NCI-H146 treated with DMSO at 0.1 percent for 48 hours (cell line): Measurements from ENCODE around the gene FHL1.
A peak's percentile ranks its signal among the peaks of the same experiment; 100 is the strongest.
"Not testable (repeated sequence)": the region's sequence is repeated elsewhere in the genome, so short reads cannot be mapped to it uniquely, and the experiment has no call there.

Experiments
- DNase-seq: peaks from one replicate; lab custom pipeline; 2025; ENCODE audit not compliant: unreplicated experiment; lab: John Stamatoyannopoulos, UW

Gene FHL1

DNA sequence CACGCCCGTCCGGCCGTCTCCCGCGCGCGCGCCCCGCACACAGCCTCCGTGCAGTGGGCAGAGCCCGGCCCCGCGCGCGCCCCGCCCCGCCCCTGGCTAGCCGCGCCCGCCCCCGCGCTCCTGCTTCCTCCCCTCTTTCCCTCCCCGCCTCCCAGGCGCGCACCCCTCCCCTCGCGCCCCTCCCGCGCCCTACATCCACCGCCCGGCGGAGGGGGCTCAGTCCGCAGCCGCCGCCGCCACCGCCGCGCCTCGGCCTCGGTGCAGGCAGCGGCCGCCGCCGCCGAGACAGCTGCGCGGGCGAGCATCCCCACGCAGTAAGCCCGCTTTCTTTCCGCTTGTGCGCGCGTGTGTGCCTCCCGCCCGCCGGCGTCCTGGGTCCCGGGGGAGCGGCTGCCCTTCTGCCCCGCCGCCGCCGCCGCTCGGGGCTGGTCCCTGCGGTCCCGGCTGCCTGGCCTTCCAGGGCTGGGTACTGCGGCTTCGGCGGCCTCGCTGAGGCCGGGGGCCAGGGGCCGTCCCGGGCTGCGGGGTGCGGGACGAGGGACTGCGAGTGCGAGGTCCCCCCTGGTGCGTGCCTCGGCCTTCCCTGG lies at the start of gene FHL1:
TSS of gene FHL1 (plus strand) at position 219 of the 587 bp plus-strand sequence.
- DNase-seq = peak; percentile 5

- no peak for DNase-seq
Observed at GRCh38 chrX:136097871-136098805, 49.2 kb upstream of the FHL1 start.

DNA sequence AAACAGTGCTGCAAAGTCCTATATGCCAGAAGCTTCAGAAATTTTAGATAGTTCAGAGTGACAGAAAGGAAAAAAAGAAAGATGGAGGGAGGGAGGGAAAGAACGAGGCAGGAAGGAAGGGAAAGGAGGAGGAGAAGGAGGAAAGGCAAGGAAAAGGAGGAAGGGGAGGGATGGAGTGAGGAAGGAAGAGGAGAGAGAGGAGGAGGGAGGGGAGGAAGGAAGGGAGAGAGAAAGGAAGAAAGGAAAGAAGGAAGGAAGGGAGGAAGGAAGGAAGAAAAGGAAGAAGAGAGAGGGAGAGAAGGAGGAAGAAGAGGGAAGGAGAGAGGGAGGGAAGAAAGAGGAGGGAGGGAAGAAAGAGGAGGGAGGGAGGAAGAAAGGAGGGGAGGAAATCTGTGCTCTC lies 42.4 kb upstream of the FHL1 start:
- DNase-seq = no peak

DNA sequence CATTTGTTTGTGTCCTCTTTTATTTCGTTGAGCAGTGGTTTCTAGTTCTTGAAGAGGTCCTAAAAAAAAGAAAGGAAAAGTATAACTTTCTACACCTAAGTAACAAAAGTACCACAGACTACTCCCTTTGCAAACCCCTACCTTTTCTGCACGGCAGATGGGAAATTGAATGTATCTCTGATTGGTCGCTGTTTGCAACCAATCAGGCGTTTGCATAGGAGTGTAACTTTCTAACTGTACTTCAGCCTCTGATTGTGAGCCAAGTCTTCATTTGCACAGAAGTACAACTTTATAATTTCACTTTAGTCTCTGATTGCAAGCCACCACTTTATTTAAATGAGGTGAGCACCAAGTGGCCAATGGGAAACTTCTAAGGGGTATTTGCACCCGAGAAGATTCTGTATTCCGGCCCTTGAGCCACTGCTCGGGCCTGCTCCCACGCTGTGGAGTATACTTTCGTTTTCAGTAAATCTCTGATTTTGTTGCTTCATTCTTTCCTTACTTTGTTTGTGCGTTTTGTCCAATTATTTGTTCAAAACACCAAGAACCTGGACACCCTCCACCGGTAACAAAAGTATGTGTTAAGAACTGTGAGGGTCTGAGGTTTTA lies 40.3 kb upstream of the FHL1 start:
- DNase-seq = no peak

GRCh38 chrX:136108905-136109304 lies 38.4 kb upstream of the FHL1 start:
- DNase-seq = not testable (repeated sequence)

- DNase-seq = no peak
Observed at GRCh38 chrX:136112286-136112685, 35.0 kb upstream of the FHL1 start.

DNA sequence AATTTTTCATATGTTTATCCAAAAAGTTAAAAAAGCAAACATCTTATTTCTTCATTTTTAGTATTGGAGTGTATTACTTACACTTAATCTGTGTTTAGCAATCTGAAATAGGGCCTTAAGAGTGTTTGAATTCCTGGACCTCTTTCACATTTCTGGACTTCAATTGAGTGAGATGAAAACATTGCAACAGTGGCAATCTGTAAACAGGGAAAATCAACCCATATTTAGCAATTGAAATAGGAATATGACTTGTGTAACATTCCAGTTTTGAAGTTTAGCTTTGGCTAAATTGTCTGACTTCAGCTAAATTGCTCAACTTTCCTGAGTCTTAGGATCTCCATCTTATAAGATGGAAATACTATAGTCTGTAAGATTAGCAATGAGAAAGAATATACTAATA lies 34.6 kb upstream of the FHL1 start:
- no peak for DNase-seq

DNA sequence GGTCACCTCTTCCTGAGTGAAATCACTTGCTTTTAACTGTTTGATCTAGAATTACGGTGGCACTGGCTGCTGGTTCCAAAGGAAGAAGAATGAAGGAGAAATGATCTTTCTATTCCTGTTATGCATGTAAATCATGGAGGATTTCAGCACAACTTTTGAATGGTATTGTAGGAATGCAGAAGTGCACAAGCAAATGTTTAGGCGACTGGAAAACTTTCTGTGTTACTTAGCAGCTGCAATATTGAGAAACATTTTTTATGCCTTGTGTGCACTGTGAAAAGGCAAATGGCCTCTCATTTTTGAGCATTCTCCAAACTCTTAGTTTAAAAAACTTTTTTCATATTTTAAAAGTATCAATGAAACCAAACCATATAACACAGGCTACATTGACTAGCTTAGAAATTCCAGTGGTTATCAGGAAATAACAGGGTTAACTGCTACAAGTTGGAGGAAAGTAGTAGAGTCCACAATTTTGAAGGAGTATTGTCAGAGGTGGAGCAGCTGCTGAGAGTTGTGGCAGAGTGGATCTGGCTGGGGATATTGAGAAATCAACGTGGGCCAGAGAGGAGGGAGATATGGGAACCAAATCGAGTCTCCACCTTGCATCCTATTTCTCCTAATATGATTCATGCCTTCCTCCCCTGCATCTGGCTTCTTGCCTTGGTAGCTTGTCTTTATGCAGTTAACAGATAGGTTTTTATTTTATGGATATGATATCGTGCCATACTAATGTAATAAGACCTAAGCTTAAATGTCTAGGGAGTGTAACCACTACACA lies 32.0 kb upstream of the FHL1 start:
- DNase-seq = no peak

- DNase-seq = no peak
Observed at GRCh38 chrX:136115904-136116297, 31.4 kb upstream of the FHL1 start.

GRCh38 chrX:136121788-136122187 lies 25.5 kb upstream of the FHL1 start:
- DNase-seq = no peak

GRCh38 chrX:136122207-136122606 lies 25.1 kb upstream of the FHL1 start:
- no peak for DNase-seq

GRCh38 chrX:136125106-136125505 lies 22.2 kb upstream of the FHL1 start:
- no peak for DNase-seq

GRCh38 chrX:136126371-136126770 lies 21.0 kb upstream of the FHL1 start:
- DNase-seq = no peak

DNA sequence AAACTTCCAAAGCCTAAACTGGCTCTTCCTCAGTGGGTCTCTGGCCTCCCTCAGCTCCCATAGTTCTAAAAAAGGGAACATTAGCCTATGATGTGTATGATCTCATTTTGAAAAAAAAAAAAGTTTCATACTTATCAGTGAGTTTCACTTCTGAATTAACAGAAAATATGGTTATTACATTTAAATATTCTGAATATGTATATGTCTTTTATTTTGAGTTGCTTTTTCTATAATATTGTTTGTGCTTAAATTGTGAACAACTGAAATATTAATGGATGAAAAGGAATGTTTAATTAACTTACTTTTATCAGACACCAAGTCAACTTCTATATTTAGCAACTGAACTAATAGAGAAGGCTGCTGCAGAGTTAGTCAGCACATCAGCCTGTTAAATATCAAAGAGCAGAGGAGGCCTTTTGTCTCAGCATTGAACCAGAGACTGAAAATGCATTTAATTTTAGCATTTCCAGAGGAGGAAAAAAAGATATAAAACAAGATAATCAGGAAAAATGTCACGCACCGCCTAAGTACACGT lies 20.4 kb upstream of the FHL1 start:
- DNase-seq = no peak

DNA sequence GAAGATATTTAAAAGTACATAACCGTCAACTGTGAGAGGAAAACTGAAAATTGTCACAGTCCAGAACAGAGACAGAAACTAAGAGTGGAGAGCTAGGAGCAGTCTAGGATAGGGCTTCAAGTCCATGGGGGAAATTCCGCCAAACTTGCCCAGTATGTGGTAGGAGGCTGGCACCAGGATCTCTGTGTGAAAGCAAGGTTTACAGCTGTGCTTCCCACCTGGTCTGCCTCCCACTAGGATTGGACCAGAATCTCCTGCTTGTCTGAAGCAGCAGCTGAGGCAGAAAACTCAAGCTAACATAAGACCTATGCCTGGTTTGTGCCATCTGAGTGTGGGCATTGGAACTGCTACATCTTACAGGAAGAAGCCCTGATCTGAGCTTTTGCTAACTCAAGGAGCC lies 18.6 kb upstream of the FHL1 start:
- DNase-seq = no peak

DNA sequence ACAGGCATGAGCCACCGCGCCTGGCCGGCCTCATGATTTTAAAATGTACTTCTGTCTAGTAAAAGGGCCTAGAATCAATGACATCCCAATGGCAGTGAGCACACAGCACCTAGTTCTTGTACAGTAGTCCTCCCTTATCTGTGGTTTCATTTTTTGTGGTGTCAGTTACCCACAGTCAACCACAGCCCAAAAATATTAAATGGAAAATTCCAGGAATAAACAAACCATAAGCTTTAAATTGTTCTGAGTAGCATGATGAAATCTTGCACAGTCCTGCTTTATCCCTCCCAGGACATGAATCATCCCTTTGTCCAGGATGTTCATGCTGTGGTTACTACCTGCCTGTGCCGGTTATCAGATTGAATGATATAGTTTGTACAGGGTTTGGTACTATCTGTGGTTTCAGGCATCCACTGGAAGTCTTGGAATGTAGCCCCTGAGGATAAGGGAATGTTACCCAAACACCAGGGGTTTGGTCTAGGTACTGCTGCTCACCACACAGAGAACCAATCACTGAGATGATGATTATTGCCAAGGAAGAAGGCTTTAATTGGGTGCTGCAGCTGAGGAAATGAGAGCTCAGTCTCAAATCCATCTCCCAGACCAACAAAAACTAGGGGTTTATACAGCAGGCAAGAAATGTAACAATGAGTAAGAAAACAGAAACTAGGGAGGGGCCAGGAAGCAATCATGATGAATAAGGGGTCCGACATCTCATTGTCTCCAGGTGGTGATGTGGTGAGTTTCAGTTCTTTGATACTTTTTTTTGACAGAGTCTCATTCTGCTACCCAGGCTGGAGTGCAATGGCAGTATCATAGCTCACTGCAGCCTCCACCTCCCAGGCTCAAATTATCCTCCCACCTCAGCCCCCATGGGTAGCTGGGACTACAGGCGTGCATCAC lies 16.2 kb upstream of the FHL1 start:
- DNase-seq = no peak

DNA sequence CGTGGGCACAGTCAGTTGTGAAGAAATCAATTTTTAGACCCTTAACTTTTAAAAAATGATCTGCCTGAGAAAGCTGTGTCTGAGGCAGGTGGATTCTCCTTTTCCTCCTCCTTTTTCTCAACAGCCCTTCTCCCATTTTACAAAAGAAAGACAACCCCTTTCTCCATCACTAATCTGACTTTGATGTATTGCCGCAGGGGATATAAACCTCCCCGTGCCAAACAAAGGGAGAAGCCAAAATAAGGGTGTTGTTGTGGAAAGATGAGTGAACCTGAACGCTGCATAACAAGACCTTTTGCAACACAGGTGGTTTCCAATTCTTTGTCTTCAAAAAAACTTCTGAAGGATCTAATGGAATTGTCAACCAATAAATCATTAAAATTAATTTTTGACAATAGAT lies 8.4 kb upstream of the FHL1 start:
- no peak for DNase-seq

DNA sequence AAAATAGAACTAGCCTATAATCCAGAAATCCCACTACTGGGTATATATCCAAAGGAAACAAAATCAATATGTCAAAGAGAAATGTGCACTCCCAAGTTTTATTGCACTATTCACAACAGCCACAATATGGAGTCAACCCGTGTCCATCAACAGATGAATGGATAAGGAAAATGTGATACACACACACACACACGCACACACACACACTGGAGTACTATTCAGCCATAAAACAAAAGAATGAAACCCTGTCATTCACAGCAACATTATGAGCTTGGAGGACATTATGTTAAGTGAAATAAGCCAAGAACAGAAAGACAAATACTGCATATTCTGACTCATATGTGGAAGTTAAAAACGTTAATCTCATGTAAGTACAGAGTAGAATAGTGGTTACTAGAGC lies 5.8 kb upstream of the FHL1 start:
- no peak for DNase-seq

DNA sequence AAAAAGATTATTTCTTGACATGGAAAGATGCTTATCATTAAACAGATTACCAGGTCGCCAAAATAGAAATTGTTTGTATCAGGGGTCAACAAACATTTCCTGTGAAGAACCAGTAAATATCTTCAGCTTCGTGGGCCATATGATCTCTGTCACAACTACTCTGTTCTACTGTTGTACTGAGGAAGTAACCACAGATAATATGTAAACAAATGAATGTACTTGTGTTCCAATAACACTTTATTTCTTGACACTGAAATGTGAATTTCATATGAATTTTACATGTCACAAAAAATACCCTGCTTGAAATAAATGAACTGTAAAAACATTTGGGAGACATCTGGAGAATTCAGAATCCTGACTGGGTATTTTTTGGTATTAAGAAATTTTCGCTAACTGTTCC lies 4.7 kb upstream of the FHL1 start:
- DNase-seq = no peak

- no peak for DNase-seq
Observed at GRCh38 chrX:136143711-136144110, 3.6 kb upstream of the FHL1 start.
